ENCODE measurements around the gene TBRG4. TPM values are rescaled to one million over a fixed set of nuclear protein-coding genes. Genes with fewer than 3 reads are reported as not detected.

TBRG4 gene
- polyA plus RNA-seq, 2 donors, result 38.3 to 41.6 TPM

GRCh38 chr7:45085619-45086200 is 25.8 kb downstream of the TBRG4 start:
- H3K4me1 ChIP-seq (ENCODE audit: control insufficient read depth in 2 of 2, insufficient read depth in 2 of 2, low read length in 1 of 2), result peaks cover 0 to 4% of the 10 kb centered on the region in 2 donors
- H3K27me3 ChIP-seq (ENCODE audit: control insufficient read depth in 1 of 2, insufficient read depth in 2 of 2, low read length in 2 of 2), result no peaks in the 10 kb centered on the region
- no peaks in the 10 kb centered on the region for H3K36me3 ChIP-seq (ENCODE audit: control insufficient read depth in 2 of 2, insufficient read depth in 2 of 2, low read length in 1 of 2)
- H3K4me3 ChIP-seq (ENCODE audit: low read depth in 1 of 2, low read length in 2 of 2), result no peak overlapping the region
- H3K9me3 ChIP-seq (ENCODE audit: control insufficient read depth in 2 of 2, insufficient read depth in 1 of 2, low read depth in 1 of 2, low read length in 1 of 2), result no peaks in the 10 kb centered on the region
- H3K27ac ChIP-seq (ENCODE audit: low read depth in 2 of 2, low read length in 1 of 2), result no peak overlapping the region
- 79 to 88% methylated on average over 22 to 23 of the region's 23 CpGs for WGBS, 2 donors

- 78% methylated on average over 22 to 24 of the region's 24 CpGs for WGBS, 2 donors
- Histone ChIP-seq H3K27me3 (ENCODE audit: control insufficient read depth in 1 of 2, insufficient read depth in 2 of 2, low read length in 2 of 2) (no peaks in the 10 kb centered on the region), H3K27ac (ENCODE audit: low read depth in 2 of 2, low read length in 1 of 2) (no peak overlapping the region), H3K4me1 (ENCODE audit: control insufficient read depth in 2 of 2, insufficient read depth in 2 of 2, low read length in 1 of 2) (peaks cover 0 to 4% of the 10 kb centered on the region in 2 donors), H3K36me3 (ENCODE audit: control insufficient read depth in 2 of 2, insufficient read depth in 2 of 2, low read length in 1 of 2) (no peaks in the 10 kb centered on the region), H3K9me3 (ENCODE audit: control insufficient read depth in 2 of 2, insufficient read depth in 1 of 2, low read depth in 1 of 2, low read length in 1 of 2) (no peaks in the 10 kb centered on the region), H3K4me3 (ENCODE audit: low read depth in 1 of 2, low read length in 2 of 2) (no peak overlapping the region)
These were observed 26.4 kb downstream of the TBRG4 start for GRCh38 chr7:45084901-45085618.

GRCh38 chr7:45084336-45084735 is 27.2 kb downstream of the TBRG4 start:
- Histone ChIP-seq H3K27me3 (ENCODE audit: control insufficient read depth in 1 of 2, insufficient read depth in 2 of 2, low read length in 2 of 2) (no peaks in the 10 kb centered on the region), H3K4me1 (ENCODE audit: control insufficient read depth in 2 of 2, insufficient read depth in 2 of 2, low read length in 1 of 2) (peaks cover 0 to 4% of the 10 kb centered on the region in 2 donors), H3K9me3 (ENCODE audit: control insufficient read depth in 2 of 2, insufficient read depth in 1 of 2, low read depth in 1 of 2, low read length in 1 of 2) (no peaks in the 10 kb centered on the region), H3K27ac (ENCODE audit: low read depth in 2 of 2, low read length in 1 of 2) (no peak overlapping the region), H3K36me3 (ENCODE audit: control insufficient read depth in 2 of 2, insufficient read depth in 2 of 2, low read length in 1 of 2) (no peaks in the 10 kb centered on the region), H3K4me3 (ENCODE audit: low read depth in 1 of 2, low read length in 2 of 2) (no peak overlapping the region)
- 73 to 79% methylated on average over 5 of the region's 5 CpGs for WGBS, 2 donors

- Histone ChIP-seq H3K9me3 (ENCODE audit: control insufficient read depth in 2 of 2, insufficient read depth in 1 of 2, low read depth in 1 of 2, low read length in 1 of 2) (no peaks in the 10 kb centered on the region), H3K4me3 (ENCODE audit: low read depth in 1 of 2, low read length in 2 of 2) (no peak overlapping the region), H3K36me3 (ENCODE audit: control insufficient read depth in 2 of 2, insufficient read depth in 2 of 2, low read length in 1 of 2) (no peaks in the 10 kb centered on the region), H3K27ac (ENCODE audit: low read depth in 2 of 2, low read length in 1 of 2) (no peak overlapping the region), H3K4me1 (ENCODE audit: control insufficient read depth in 2 of 2, insufficient read depth in 2 of 2, low read length in 1 of 2) (no peaks in the 10 kb centered on the region), H3K27me3 (ENCODE audit: control insufficient read depth in 1 of 2, insufficient read depth in 2 of 2, low read length in 2 of 2) (no peaks in the 10 kb centered on the region)
- WGBS, 2 donors, result 72 to 91% methylated on average over 10 of the region's 10 CpGs
These were observed 28.6 kb downstream of the TBRG4 start for GRCh38 chr7:45082831-45083331.

- Histone ChIP-seq H3K4me3 (ENCODE audit: low read depth in 1 of 2, low read length in 2 of 2) (no peak overlapping the region), H3K9me3 (ENCODE audit: control insufficient read depth in 2 of 2, insufficient read depth in 1 of 2, low read depth in 1 of 2, low read length in 1 of 2) (no peaks in the 10 kb centered on the region), H3K4me1 (ENCODE audit: control insufficient read depth in 2 of 2, insufficient read depth in 2 of 2, low read length in 1 of 2) (no peaks in the 10 kb centered on the region), H3K27me3 (ENCODE audit: control insufficient read depth in 1 of 2, insufficient read depth in 2 of 2, low read length in 2 of 2) (no peaks in the 10 kb centered on the region), H3K36me3 (ENCODE audit: control insufficient read depth in 2 of 2, insufficient read depth in 2 of 2, low read length in 1 of 2) (no peaks in the 10 kb centered on the region), H3K27ac (ENCODE audit: low read depth in 2 of 2, low read length in 1 of 2) (no peak overlapping the region)
- 78 to 81% methylated on average over 17 to 18 of the region's 18 CpGs for WGBS, 2 donors
These were observed 29.3 kb downstream of the TBRG4 start for GRCh38 chr7:45082031-45082830.

- 85 to 89% methylated on average over 9 of the region's 9 CpGs for WGBS, 2 donors
- H3K27me3 ChIP-seq (ENCODE audit: control insufficient read depth in 1 of 2, insufficient read depth in 2 of 2, low read length in 2 of 2), result no peaks in the 10 kb centered on the region
These were observed 29.9 kb downstream of the TBRG4 start for GRCh38 chr7:45081670-45081974.

GRCh38 chr7:45080958-45081669 is 30.4 kb downstream of the TBRG4 start:
- Histone ChIP-seq H3K27me3 (ENCODE audit: control insufficient read depth in 1 of 2, insufficient read depth in 2 of 2, low read length in 2 of 2) (no peaks in the 10 kb centered on the region), H3K4me3 (ENCODE audit: low read depth in 1 of 2, low read length in 2 of 2) (no peak overlapping the region), H3K4me1 (ENCODE audit: control insufficient read depth in 2 of 2, insufficient read depth in 2 of 2, low read length in 1 of 2) (no peaks in the 10 kb centered on the region), H3K27ac (ENCODE audit: low read depth in 2 of 2, low read length in 1 of 2) (no peak overlapping the region), H3K36me3 (ENCODE audit: control insufficient read depth in 2 of 2, insufficient read depth in 2 of 2, low read length in 1 of 2) (peaks cover 4% of the 10 kb centered on the region in 2 donors), H3K9me3 (ENCODE audit: control insufficient read depth in 2 of 2, insufficient read depth in 1 of 2, low read depth in 1 of 2, low read length in 1 of 2) (peaks cover 0 to under 1% of the 10 kb centered on the region in 2 donors)
- WGBS, 2 donors, result 85 to 90% methylated on average over 14 of the region's 14 CpGs

More at GRCh38 chr7:45081670-45081974, 29.9 kb downstream of the TBRG4 start:
- H3K4me1 ChIP-seq (ENCODE audit: control insufficient read depth in 2 of 2, insufficient read depth in 2 of 2, low read length in 1 of 2), result no peaks in the 10 kb centered on the region
- peaks cover 3 to 4% of the 10 kb centered on the region in 2 donors for H3K36me3 ChIP-seq (ENCODE audit: control insufficient read depth in 2 of 2, insufficient read depth in 2 of 2, low read length in 1 of 2)
- H3K4me3 ChIP-seq (ENCODE audit: low read depth in 1 of 2, low read length in 2 of 2), result no peak overlapping the region
- H3K27ac ChIP-seq (ENCODE audit: low read depth in 2 of 2, low read length in 1 of 2), result no peak overlapping the region
- H3K9me3 ChIP-seq (ENCODE audit: control insufficient read depth in 2 of 2, insufficient read depth in 1 of 2, low read depth in 1 of 2, low read length in 1 of 2), result no peaks in the 10 kb centered on the region

GRCh38 chr7:45080265-45080957 is 31.1 kb downstream of the TBRG4 start:
- no peak overlapping the region for H3K27ac ChIP-seq (ENCODE audit: low read depth in 2 of 2, low read length in 1 of 2)
- H3K27me3 ChIP-seq (ENCODE audit: control insufficient read depth in 1 of 2, insufficient read depth in 2 of 2, low read length in 2 of 2), result no peaks in the 10 kb centered on the region
- WGBS, 2 donors, result 91 to 92% methylated on average over 15 to 17 of the region's 17 CpGs
- no peak overlapping the region for H3K4me3 ChIP-seq (ENCODE audit: low read depth in 1 of 2, low read length in 2 of 2)
- peaks cover 0 to 2% of the 10 kb centered on the region in 2 donors for H3K9me3 ChIP-seq (ENCODE audit: control insufficient read depth in 2 of 2, insufficient read depth in 1 of 2, low read depth in 1 of 2, low read length in 1 of 2)
- peaks cover 9 to 11% of the 10 kb centered on the region in 2 donors for H3K36me3 ChIP-seq (ENCODE audit: control insufficient read depth in 2 of 2, insufficient read depth in 2 of 2, low read length in 1 of 2)
- no peaks in the 10 kb centered on the region for H3K4me1 ChIP-seq (ENCODE audit: control insufficient read depth in 2 of 2, insufficient read depth in 2 of 2, low read length in 1 of 2)
